Epithelial cell of prostate (primary cell): ENCODE measurements around the gene AGMO.
"Not testable (repeated sequence)": the region's sequence is repeated elsewhere in the genome, so short reads cannot be mapped to it uniquely, and the experiment has no call there.

ENCODE experiments used
- DNase-seq: peaks from one replicate; pipeline ENCODE4 v3.0.0-alpha.2; 2011; ENCODE audit warnings: low read depth, low spot score
- H3K27ac ChIP-seq: fragments of 450-650 bp; 2 replicates; pipeline ENCODE4 v1.5.1; 2017; ENCODE audit warnings: mild to moderate bottlenecking

AGMO gene

GRCh38 chr7:15566476-15566875 lies 4.7 kb upstream of the AGMO start:
- no peak overlapping the region for H3K27ac ChIP-seq
- DNase-seq: no peak

- DNase-seq: no peak
- H3K27ac ChIP-seq: no peak overlapping the region
Observed at GRCh38 chr7:15560968-15561367, 847 bp downstream of the AGMO start.

- H3K27ac ChIP-seq: no peak overlapping the region
- no peak for DNase-seq
Observed at GRCh38 chr7:15559416-15559928, 2.3 kb downstream of the AGMO start.

- no peak overlapping the region for H3K27ac ChIP-seq
- DNase-seq: no peak
Observed at GRCh38 chr7:15558756-15559155, 3.1 kb downstream of the AGMO start.

GRCh38 chr7:15557686-15558085 lies 4.1 kb downstream of the AGMO start:
- no peak for DNase-seq

GRCh38 chr7:15557186-15557585 lies 4.6 kb downstream of the AGMO start:
- no peak overlapping the region for H3K27ac ChIP-seq
- DNase-seq: no peak

More at GRCh38 chr7:15557686-15558085, 4.1 kb downstream of the AGMO start:
- no peak overlapping the region for H3K27ac ChIP-seq

- H3K27ac ChIP-seq: no peak overlapping the region
- no peak for DNase-seq
Observed at GRCh38 chr7:15556339-15557105, 5.3 kb downstream of the AGMO start.

- no peak overlapping the region for H3K27ac ChIP-seq
- peak; percentile 14 for DNase-seq
Observed at GRCh38 chr7:15555381-15555859, 6.4 kb downstream of the AGMO start.

GRCh38 chr7:15554744-15555143 lies 7.1 kb downstream of the AGMO start:
- DNase-seq: no peak
- H3K27ac ChIP-seq: peak overlapping the region; percentile 26

GRCh38 chr7:15554081-15554480 lies 7.7 kb downstream of the AGMO start:
- peak overlapping the region; percentile 26 for H3K27ac ChIP-seq
- no peak for DNase-seq

- H3K27ac ChIP-seq: not testable (repeated sequence)
Observed at GRCh38 chr7:15547320-15547719, 14.5 kb downstream of the AGMO start.

GRCh38 chr7:15546272-15546792 lies 15.5 kb downstream of the AGMO start:
- H3K27ac ChIP-seq: no peak overlapping the region
- DNase-seq: no peak

More at GRCh38 chr7:15547320-15547719, 14.5 kb downstream of the AGMO start:
- DNase-seq: not testable (repeated sequence)

- DNase-seq: no peak
Observed at GRCh38 chr7:15544050-15544449, 17.8 kb downstream of the AGMO start.

GRCh38 chr7:15543256-15543655 lies 18.6 kb downstream of the AGMO start:
- no peak overlapping the region for H3K27ac ChIP-seq
- DNase-seq: no peak

More at GRCh38 chr7:15544050-15544449, 17.8 kb downstream of the AGMO start:
- H3K27ac ChIP-seq: no peak overlapping the region

- no peak for DNase-seq
- no peak overlapping the region for H3K27ac ChIP-seq
Observed at GRCh38 chr7:15527648-15528047, 34.2 kb downstream of the AGMO start.

- H3K27ac ChIP-seq: no peak overlapping the region
- DNase-seq: no peak
Observed at GRCh38 chr7:15525652-15526263, 36.1 kb downstream of the AGMO start.

GRCh38 chr7:15524077-15524476 lies 37.7 kb downstream of the AGMO start:
- no peak overlapping the region for H3K27ac ChIP-seq
- DNase-seq: no peak

- DNase-seq, H3K27ac ChIP-seq: not testable (repeated sequence)
Observed at GRCh38 chr7:15517865-15518264, 44.0 kb downstream of the AGMO start.

- H3K27ac ChIP-seq: no peak overlapping the region
- DNase-seq: no peak
Observed at GRCh38 chr7:15515252-15515651, 46.6 kb downstream of the AGMO start.

- H3K27ac ChIP-seq: no peak overlapping the region
- no peak for DNase-seq
Observed at GRCh38 chr7:15508258-15508657, 53.6 kb downstream of the AGMO start.

- no peak overlapping the region for H3K27ac ChIP-seq
- DNase-seq: no peak
Observed at GRCh38 chr7:15507708-15508107, 54.1 kb downstream of the AGMO start.
